T-helper 2 cell treated with Interferon-gamma antibody and Interleukin-4, amounts not matched to agents 5 μg/mL and 100 μg/mL, for 36 hours (primary cell): ENCODE data around the gene ACVR1B.
A peak's percentile ranks its signal among the peaks of the same experiment; 100 is the strongest.

Experiments
- DNase-seq: peaks from one replicate; pipeline ENCODE4 v3.0.0; 2021; ENCODE audit warnings: low spot score
- H3K27ac Mint-ChIP-seq: one replicate; pipeline ENCODE4 v1.8.0; 2021; ENCODE audit warnings: mild to moderate bottlenecking, mixed read lengths
- H3K27me3 Mint-ChIP-seq: one replicate; pipeline ENCODE4 v1.8.0; 2021; ENCODE audit warnings: low read depth, mixed read lengths
- H3K36me3 Mint-ChIP-seq: one replicate; pipeline ENCODE4 v1.8.0; 2021; ENCODE audit warnings: low read depth, mixed read lengths
- H3K4me1 Mint-ChIP-seq: one replicate; pipeline ENCODE4 v1.8.0; 2021; ENCODE audit warnings: low read depth, mixed read lengths
- H3K4me3 Mint-ChIP-seq: one replicate; pipeline ENCODE4 v1.8.0; 2022; ENCODE audit warnings: mild to moderate bottlenecking, moderate library complexity, mixed read lengths
- H3K9me3 Mint-ChIP-seq: one replicate; pipeline ENCODE4 v1.8.0; 2021; ENCODE audit warnings: mixed read lengths

ACVR1B gene

GRCh38 chr12:51944608-51945233 is 6.8 kb upstream of the ACVR1B start:
- H3K27me3 Mint-ChIP-seq: peaks cover 57% of the 10 kb centered on the region
- no peak overlapping the region for H3K4me3 Mint-ChIP-seq
- H3K27ac Mint-ChIP-seq: no peak overlapping the region
- no peaks in the 10 kb centered on the region for H3K4me1 Mint-ChIP-seq
- peaks cover 22% of the 10 kb centered on the region for H3K9me3 Mint-ChIP-seq
- H3K36me3 Mint-ChIP-seq: peaks cover 2% of the 10 kb centered on the region
- no peak for DNase-seq

GRCh38 chr12:51947246-51947996 is 4.1 kb upstream of the ACVR1B start:
- H3K4me1 Mint-ChIP-seq: peaks cover 4% of the 10 kb centered on the region
- peaks cover 59% of the 10 kb centered on the region for H3K27me3 Mint-ChIP-seq
- peaks cover 2% of the 10 kb centered on the region for H3K36me3 Mint-ChIP-seq
- H3K9me3 Mint-ChIP-seq: peaks cover 22% of the 10 kb centered on the region
- DNase-seq: no peak
- peak overlapping the region; percentile 49 for H3K27ac Mint-ChIP-seq
- H3K4me3 Mint-ChIP-seq: no peak overlapping the region

- Mint-ChIP-seq H3K36me3 (peaks cover 2% of the 10 kb centered on the region), H3K9me3 (peaks cover 22% of the 10 kb centered on the region), H3K4me1 (peaks cover 4% of the 10 kb centered on the region), H3K4me3 (no peak overlapping the region), H3K27ac (no peak overlapping the region), H3K27me3 (peaks cover 60% of the 10 kb centered on the region)
- DNase-seq: no peak
Observed at GRCh38 chr12:51948066-51948465, 3.4 kb upstream of the ACVR1B start.

- Mint-ChIP-seq H3K9me3 (peaks cover 11% of the 10 kb centered on the region), H3K27ac (no peak overlapping the region), H3K4me3 (no peak overlapping the region), H3K27me3 (peaks cover 64% of the 10 kb centered on the region), H3K4me1 (peaks cover 6% of the 10 kb centered on the region), H3K36me3 (peaks cover 2% of the 10 kb centered on the region)
- no peak for DNase-seq
Observed at GRCh38 chr12:51949342-51950030, 2.0 kb upstream of the ACVR1B start.

- Mint-ChIP-seq H3K4me3 (peak overlapping the region; percentile 89), H3K27me3 (peaks cover 70% of the 10 kb centered on the region), H3K9me3 (no peaks in the 10 kb centered on the region), H3K4me1 (peaks cover 6% of the 10 kb centered on the region), H3K27ac (peak overlapping the region; percentile 56), H3K36me3 (no peaks in the 10 kb centered on the region)
- DNase-seq: no peak
Observed at GRCh38 chr12:51950682-51951198, 759 bp upstream of the ACVR1B start.

GRCh38 chr12:51951843-51952722 is 584 bp downstream of the ACVR1B start:
- no peaks in the 10 kb centered on the region for H3K9me3 Mint-ChIP-seq
- no peak overlapping the region for H3K27ac Mint-ChIP-seq
- no peak for DNase-seq
- no peaks in the 10 kb centered on the region for H3K36me3 Mint-ChIP-seq
- peak overlapping the region; percentile 54 for H3K4me3 Mint-ChIP-seq
- H3K27me3 Mint-ChIP-seq: peaks cover 67% of the 10 kb centered on the region
- peaks cover 6% of the 10 kb centered on the region for H3K4me1 Mint-ChIP-seq

GRCh38 chr12:51953089-51953488 is 1.6 kb downstream of the ACVR1B start:
- Mint-ChIP-seq H3K36me3 (no peaks in the 10 kb centered on the region), H3K9me3 (no peaks in the 10 kb centered on the region), H3K4me3 (no peak overlapping the region), H3K27ac (no peak overlapping the region), H3K4me1 (peaks cover 6% of the 10 kb centered on the region), H3K27me3 (peaks cover 60% of the 10 kb centered on the region)
- no peak for DNase-seq

GRCh38 chr12:51953864-51954263 is 2.4 kb downstream of the ACVR1B start:
- no peak overlapping the region for H3K4me3 Mint-ChIP-seq
- no peak for DNase-seq
- H3K27ac Mint-ChIP-seq: no peak overlapping the region
- H3K4me1 Mint-ChIP-seq: peaks cover 6% of the 10 kb centered on the region
- no peaks in the 10 kb centered on the region for H3K36me3 Mint-ChIP-seq
- H3K9me3 Mint-ChIP-seq: no peaks in the 10 kb centered on the region
- peaks cover 55% of the 10 kb centered on the region for H3K27me3 Mint-ChIP-seq

- peaks cover 57% of the 10 kb centered on the region for H3K27me3 Mint-ChIP-seq
- peaks cover 6% of the 10 kb centered on the region for H3K4me1 Mint-ChIP-seq
- no peaks in the 10 kb centered on the region for H3K36me3 Mint-ChIP-seq
- DNase-seq: no peak
- no peaks in the 10 kb centered on the region for H3K9me3 Mint-ChIP-seq
- H3K4me3 Mint-ChIP-seq: no peak overlapping the region
- H3K27ac Mint-ChIP-seq: no peak overlapping the region
Observed at GRCh38 chr12:51954561-51955361, 3.3 kb downstream of the ACVR1B start.

- DNase-seq: no peak
- Mint-ChIP-seq H3K4me3 (no peak overlapping the region), H3K9me3 (no peaks in the 10 kb centered on the region), H3K4me1 (peaks cover 6% of the 10 kb centered on the region), H3K27me3 (peaks cover 56% of the 10 kb centered on the region), H3K27ac (no peak overlapping the region), H3K36me3 (no peaks in the 10 kb centered on the region)
Observed at GRCh38 chr12:51955702-51956101, 4.2 kb downstream of the ACVR1B start.

GRCh38 chr12:51958542-51958941 is 7.0 kb downstream of the ACVR1B start:
- Mint-ChIP-seq H3K27me3 (peaks cover 51% of the 10 kb centered on the region), H3K9me3 (no peaks in the 10 kb centered on the region), H3K4me1 (peaks cover 2% of the 10 kb centered on the region), H3K4me3 (no peak overlapping the region), H3K36me3 (no peaks in the 10 kb centered on the region), H3K27ac (no peak overlapping the region)
- DNase-seq: no peak

GRCh38 chr12:51959211-51959610 is 7.7 kb downstream of the ACVR1B start:
- Mint-ChIP-seq H3K27ac (no peak overlapping the region), H3K4me1 (no peaks in the 10 kb centered on the region), H3K27me3 (peaks cover 49% of the 10 kb centered on the region), H3K36me3 (no peaks in the 10 kb centered on the region), H3K9me3 (no peaks in the 10 kb centered on the region), H3K4me3 (no peak overlapping the region)
- DNase-seq: no peak

- H3K27ac Mint-ChIP-seq: no peak overlapping the region
- H3K27me3 Mint-ChIP-seq: peaks cover 48% of the 10 kb centered on the region
- no peaks in the 10 kb centered on the region for H3K36me3 Mint-ChIP-seq
- no peak for DNase-seq
- H3K9me3 Mint-ChIP-seq: no peaks in the 10 kb centered on the region
- no peak overlapping the region for H3K4me3 Mint-ChIP-seq
- H3K4me1 Mint-ChIP-seq: no peaks in the 10 kb centered on the region
Observed at GRCh38 chr12:51959921-51960320, 8.4 kb downstream of the ACVR1B start.
